ENCODE data around the gene DARS2. TPM values are rescaled to one million over a fixed set of nuclear protein-coding genes. Genes with fewer than 3 reads are reported as not detected.

The DARS2 gene
- total RNA-seq, 1 experiment from 2014 or later, result 25.6 TPM

GRCh38 chr1:173866413-173867115 lies 42.1 kb downstream of the DARS2 start:
- no TSS peak for BruUV-seq (replicated peaks)
- CTCF ChIA-PET, result no interaction called here

More at GRCh38 chr1:173866413-173867115, 42.1 kb downstream of the DARS2 start:
- ATAC-seq, result no peak
- intact Hi-C loops (cut with micrococcal nuclease), result loop anchor here (10.0 kb wide), 1 partner anchor 348 kb away; no protein-coding TSS in a partner anchor
- H3K9me3 ChIP-seq (ENCODE audit: control insufficient read depth in 1 of 2, insufficient read depth in 1 of 2, low read depth in 1 of 2, low read length in 2 of 2), result no peaks in the 10 kb centered on the region
- H4K20me1 ChIP-seq (ENCODE audit: insufficient read depth), result peaks cover 39% of the 10 kb centered on the region; the same call in 1 of the 2 replicates
- peaks cover 11 to 43% of the 10 kb centered on the region in 2 experiments; a peak in 3 of 4 replicates for H3K4me1 ChIP-seq (ENCODE audit: control insufficient read depth in 1 of 2, insufficient read depth in 2 of 2, low read length in 2 of 2)
- peak overlapping the region; percentile 85 for H3K4me2 ChIP-seq (ENCODE audit: low read length)
- peak overlapping the region; percentile 69 to 94 for H3K4me3 ChIP-seq (replicated peaks in 1 of 2; ENCODE audit: low read depth in 1 of 2, low read length in 2 of 2)
- RAD21 ChIA-PET (ENCODE audit: low non-redundant PET in 1 of 2, low total read pairs in 2 of 2, uncharacterized antibody in 2 of 2, unreplicated experiment in 2 of 2), result no interaction called here
- no peak overlapping the region for H2AFZ ChIP-seq (ENCODE audit: low read depth, low read length, poor library complexity, severe bottlenecking)
- H3K9me2 ChIP-seq (ENCODE audit: insufficient read depth), result no peaks in the 10 kb centered on the region
- no peak for DNase-seq (ENCODE audit: low read depth, low spot score)
- H3K9ac ChIP-seq (ENCODE audit: low read length), result peak overlapping the region; percentile 94
- peak overlapping the region; percentile 91 for H3K27ac ChIP-seq (ENCODE audit: low read depth, low read length)
- peaks cover 33 to 43% of the 10 kb centered on the region in 2 experiments for H3K36me3 ChIP-seq (ENCODE audit: control insufficient read depth in 1 of 2, insufficient read depth in 2 of 2, low read length in 2 of 2)
- POLR2A ChIA-PET, result interaction anchor here (1.5 to 2.2 kb wide), 2 partner anchors 15 to 42 kb away, joined by 3 to 5 read pairs; partner anchors contain the start of gene CENPL
- no peaks in the 10 kb centered on the region for H3K27me3 ChIP-seq (ENCODE audit: insufficient read depth, low read length)
- TF ChIP-seq ZBTB33 (IDR thresholded peaks at IDR 0.05; ENCODE audit: extremely low read depth, insufficient replicate concordance, low read length), result no peak
- TF ChIP-seq SIN3A (IDR thresholded peaks at IDR 0.05; ENCODE audit: low read depth), result 0 out of 2 replicates have a peak, but pooled peaks have one; percentile 15
- peaks cover 38% of the 10 kb centered on the region for H3K79me2 ChIP-seq (ENCODE audit: insufficient read depth, low read length)

Data from HCT116 (cell line).